Lower lobe of right lung (tissue), 2 donors: ENCODE data around the gene PLN. TPM values are rescaled to one million over a fixed set of nuclear protein-coding genes. Genes with fewer than 3 reads are reported as not detected.

ENCODE experiments used
- ATAC-seq, 2 donors: fragments of 200-7000 bp; cut with Tn5 transposase; one replicate each; pipeline ENCODE4 v1.9.1; 2020 to 2022; ENCODE audit warnings: mild to moderate bottlenecking in 2 of 2, moderate library complexity in 2 of 2
- DNase-seq: peaks from one replicate; pipeline ENCODE4 v3.0.0-alpha.2; 2020
- H3K27ac ChIP-seq: fragments of 200-600 bp; one replicate; pipeline ENCODE4 v1.8.0; 2022
- H3K27me3 ChIP-seq: fragments of 200-600 bp; one replicate; pipeline ENCODE4 v1.8.0; 2022; ENCODE audit warnings: low read depth
- H3K36me3 ChIP-seq: fragments of 200-600 bp; one replicate; pipeline ENCODE4 v1.8.0; 2022; ENCODE audit warnings: mild to moderate bottlenecking
- H3K4me1 ChIP-seq: fragments of 200-600 bp; one replicate; pipeline ENCODE4 v1.8.0; 2022
- H3K4me3 ChIP-seq: fragments of 200-600 bp; one replicate; pipeline ENCODE4 v1.8.0; 2022; ENCODE audit warnings: mild to moderate bottlenecking
- H3K9me3 ChIP-seq: fragments of 200-600 bp; one replicate; pipeline ENCODE4 v1.8.0; 2022
- intact Hi-C: fragments of 100-400 bp; cut with DNase I; formaldehyde crosslinking; loops from one replicate; pipeline ENCODE4 v1.11.0; 2022
- total RNA-seq: library from RNA; stranded (reverse); fragmentation: NEBNext Ultra II Directional; extraction: Animal tissue kit (Norgen Biotek cat#: 25700); gene quantifications from one replicate; pipeline ENCODE4 v1.2.1, GENCODE V29; 2021
- TF ChIP-seq, protein P1 (sequence below): fragments of 200-600 bp; IDR thresholded peaks from one replicate; pipeline ENCODE4 v1.8.0; 2022; ENCODE audit warnings: antibody characterized with exemption, mild to moderate bottlenecking
- donor health status: DM: no; HTN: yes; CAD: no; lungs with severe emphysema.

Gene PLN
- total RNA-seq, 1 donor from 2014 or later, result 7.5 TPM

DNA sequence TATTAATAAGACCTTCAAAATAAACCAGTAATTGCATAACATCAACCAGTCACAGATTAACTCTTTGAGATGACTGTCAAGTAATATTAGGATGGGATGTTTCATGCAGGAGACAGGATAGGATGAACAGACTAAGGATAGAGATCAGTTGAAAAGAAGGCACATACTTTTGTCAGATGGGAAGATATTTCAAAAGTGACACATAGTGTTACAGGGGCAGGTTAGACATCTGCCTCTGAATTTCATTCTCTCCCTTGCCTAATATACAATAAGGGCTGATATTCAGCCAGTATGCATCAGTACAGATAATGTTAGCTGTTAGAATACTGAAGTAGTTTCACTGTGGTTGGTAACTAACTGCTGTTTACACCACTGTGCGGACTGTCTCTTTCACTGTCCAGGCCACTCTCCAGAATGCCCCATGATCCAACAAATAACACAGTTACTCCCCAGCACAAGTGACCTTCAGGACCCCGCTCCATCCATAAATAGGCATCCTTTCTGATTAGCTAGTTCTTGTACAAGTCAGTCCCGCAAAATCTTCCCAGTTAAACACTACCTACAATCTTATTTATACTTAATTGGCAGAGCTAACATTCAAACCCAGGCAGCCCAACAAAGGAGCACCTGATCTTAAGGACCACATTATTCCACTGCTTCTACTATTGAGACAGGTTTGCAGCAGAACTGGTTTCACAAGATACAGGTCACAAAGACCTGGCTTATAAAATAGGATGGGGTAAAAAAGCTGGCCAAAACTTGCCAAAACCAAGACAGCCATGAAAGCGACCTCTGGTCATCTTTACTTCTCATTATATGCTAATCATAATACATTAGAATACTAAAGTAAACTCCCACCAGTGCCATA lies 21.9 kb upstream of the PLN start:
- no peaks in the 10 kb centered on the region for H3K27me3 ChIP-seq
- H3K36me3 ChIP-seq, result peaks cover 7% of the 10 kb centered on the region
- no peaks in the 10 kb centered on the region for H3K4me1 ChIP-seq
- no peak overlapping the region for H3K4me3 ChIP-seq
- ATAC-seq (no peak), DNase-seq (no peak)
- H3K27ac ChIP-seq, result no peak overlapping the region
- no peaks in the 10 kb centered on the region for H3K9me3 ChIP-seq
- intact Hi-C loops, result no loop called here
- TF ChIP-seq, protein P1, sequence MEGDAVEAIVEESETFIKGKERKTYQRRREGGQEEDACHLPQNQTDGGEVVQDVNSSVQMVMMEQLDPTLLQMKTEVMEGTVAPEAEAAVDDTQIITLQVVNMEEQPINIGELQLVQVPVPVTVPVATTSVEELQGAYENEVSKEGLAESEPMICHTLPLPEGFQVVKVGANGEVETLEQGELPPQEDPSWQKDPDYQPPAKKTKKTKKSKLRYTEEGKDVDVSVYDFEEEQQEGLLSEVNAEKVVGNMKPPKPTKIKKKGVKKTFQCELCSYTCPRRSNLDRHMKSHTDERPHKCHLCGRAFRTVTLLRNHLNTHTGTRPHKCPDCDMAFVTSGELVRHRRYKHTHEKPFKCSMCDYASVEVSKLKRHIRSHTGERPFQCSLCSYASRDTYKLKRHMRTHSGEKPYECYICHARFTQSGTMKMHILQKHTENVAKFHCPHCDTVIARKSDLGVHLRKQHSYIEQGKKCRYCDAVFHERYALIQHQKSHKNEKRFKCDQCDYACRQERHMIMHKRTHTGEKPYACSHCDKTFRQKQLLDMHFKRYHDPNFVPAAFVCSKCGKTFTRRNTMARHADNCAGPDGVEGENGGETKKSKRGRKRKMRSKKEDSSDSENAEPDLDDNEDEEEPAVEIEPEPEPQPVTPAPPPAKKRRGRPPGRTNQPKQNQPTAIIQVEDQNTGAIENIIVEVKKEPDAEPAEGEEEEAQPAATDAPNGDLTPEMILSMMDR, result no peak

GRCh38 chr6:118528129-118528528 lies 20.0 kb upstream of the PLN start:
- intact Hi-C loops, result no loop called here
- Histone ChIP-seq H3K36me3 (peaks cover 6% of the 10 kb centered on the region), H3K4me3 (no peak overlapping the region), H3K27ac (no peak overlapping the region), H3K4me1 (no peaks in the 10 kb centered on the region), H3K27me3 (no peaks in the 10 kb centered on the region), H3K9me3 (no peaks in the 10 kb centered on the region)
- TF ChIP-seq, protein P1, result no peak
- ATAC-seq, result no peak
- DNase-seq, result no peak

DNA sequence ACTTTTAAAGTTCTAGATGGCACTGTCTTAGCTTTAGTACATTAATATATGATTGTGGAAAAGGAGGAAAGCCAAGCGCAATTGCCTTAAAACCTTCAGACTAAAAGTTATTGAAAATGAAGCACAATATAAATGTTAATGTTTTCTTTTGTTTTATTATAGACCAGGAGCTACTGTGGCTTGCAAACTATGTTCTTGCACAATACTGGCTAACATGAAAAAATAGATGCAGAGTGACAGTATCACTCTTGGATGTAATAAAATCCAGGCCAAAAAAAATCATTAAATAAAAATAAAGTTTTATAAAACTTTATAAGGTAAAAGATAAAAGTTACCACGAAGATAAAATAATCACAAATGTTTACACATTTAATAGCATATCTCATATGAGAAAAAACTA lies 18.3 kb upstream of the PLN start:
- ATAC-seq (no peak), DNase-seq (no peak)
- TF ChIP-seq, protein P1, result no peak
- intact Hi-C loops, result no loop called here
- Histone ChIP-seq H3K36me3 (no peaks in the 10 kb centered on the region), H3K9me3 (no peaks in the 10 kb centered on the region), H3K27me3 (no peaks in the 10 kb centered on the region), H3K4me3 (no peak overlapping the region), H3K4me1 (no peaks in the 10 kb centered on the region), H3K27ac (no peak overlapping the region)

DNA sequence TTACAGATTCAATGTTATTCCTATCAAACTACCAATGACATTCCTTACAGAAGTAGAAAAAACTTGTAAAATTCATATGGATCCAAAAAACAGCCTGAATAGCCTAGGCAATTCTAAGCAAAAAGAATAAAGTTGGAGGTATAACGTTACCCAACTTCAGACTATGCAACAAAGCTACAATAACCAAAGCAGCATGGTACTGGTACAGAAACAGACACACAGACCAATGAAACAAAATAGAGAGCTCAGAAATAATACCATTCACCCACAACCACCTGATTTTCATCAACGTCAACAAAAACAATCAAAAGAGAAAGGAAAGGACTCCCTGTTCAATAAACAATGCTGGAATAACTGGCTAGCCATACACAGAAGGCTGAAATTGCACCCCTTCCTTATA lies 17.2 kb upstream of the PLN start:
- ATAC-seq (no peak), DNase-seq (no peak)
- no peaks in the 10 kb centered on the region for H3K27me3 ChIP-seq
- H3K36me3 ChIP-seq, result no peaks in the 10 kb centered on the region
- no peaks in the 10 kb centered on the region for H3K9me3 ChIP-seq
- intact Hi-C loops, result no loop called here
- TF ChIP-seq, protein P1, result no peak
- H3K4me1 ChIP-seq, result no peaks in the 10 kb centered on the region
- no peak overlapping the region for H3K4me3 ChIP-seq
- no peak overlapping the region for H3K27ac ChIP-seq

- H3K4me1 ChIP-seq, result peaks cover 8% of the 10 kb centered on the region
- ATAC-seq (no peak), DNase-seq (no peak)
- H3K27me3 ChIP-seq, result no peaks in the 10 kb centered on the region
- H3K4me3 ChIP-seq, result no peak overlapping the region
- H3K9me3 ChIP-seq, result no peaks in the 10 kb centered on the region
- intact Hi-C loops, result no loop called here
- H3K36me3 ChIP-seq, result no peaks in the 10 kb centered on the region
- TF ChIP-seq, protein P1, result no peak
- H3K27ac ChIP-seq, result no peak overlapping the region
Observed at GRCh38 chr6:118535176-118535844, 12.8 kb upstream of the PLN start.
